PC-3 (cell line): Measurements from ENCODE around the gene PRELID1. TPM values are rescaled to one million over a fixed set of nuclear protein-coding genes. Genes with fewer than 3 reads are reported as not detected.

Source experiments
- ATAC-seq: fragments of 200-7000 bp; cut with Tn5 transposase; 2 replicates; pipeline ENCODE4 v1.9.1; 2020; ENCODE audit warnings: mild to moderate bottlenecking, moderate library complexity
- BruUV-seq: library from RNA; stranded (reverse); fragments of 400-500 nt; replicated peaks from 2 replicates; lab custom pipeline; 2021; lab: Mats Ljungman, UMichigan
- CTCF ChIA-PET: fragments of 300-600 bp; sonication (Branson Sonifier 250); formaldehyde crosslinking; loops from one replicate; lab custom pipeline; 2022; ENCODE audit warnings: antibody characterized with exemption; lab: Charles Lee
- POLR2A ChIA-PET: fragments of 300-600 bp; sonication (Branson Sonifier 250); formaldehyde crosslinking; loops from one replicate; lab custom pipeline; 2022; ENCODE audit warnings: antibody characterized with exemption; ENCODE audit not compliant: unreplicated experiment; lab: Charles Lee
- DNase-seq: peaks from one replicate; pipeline ENCODE4 v3.0.0-alpha.2; 2015
- H2AFZ ChIP-seq: fragments of 300-600 bp; sonication (generic); 2 replicates; pipeline ENCODE4 v1.6.0; 2016; ENCODE audit warnings: antibody characterized with exemption, low read length
- H3F3A ChIP-seq: fragments of 300-600 bp; sonication (generic); one replicate; pipeline ENCODE4 v1.6.0; 2017; ENCODE audit warnings: antibody characterized with exemption, low read length, control low read depth, mild to moderate bottlenecking; ENCODE audit not compliant: unreplicated experiment
- H3K27ac ChIP-seq: fragments of 300-600 bp; sonication (generic); 2 replicates; pipeline ENCODE4 v1.5.1; 2016; ENCODE audit warnings: mild to moderate bottlenecking, low read length
- H3K27me3 ChIP-seq: fragments of 300-600 bp; sonication (generic); 2 replicates; pipeline ENCODE4 v1.6.1; 2016; ENCODE audit warnings: low read length, mixed read lengths
- H3K36me3 ChIP-seq: fragments of 300-600 bp; sonication (generic); 2 replicates; pipeline ENCODE4 v1.6.1; 2016; ENCODE audit warnings: low read depth, mixed run types, low read length, mixed read lengths
- H3K4me1 ChIP-seq: fragments of 300-600 bp; sonication (generic); 2 replicates; pipeline ENCODE4 v1.5.1; 2016; ENCODE audit warnings: low read length; ENCODE audit not compliant: insufficient read depth
- H3K4me2 ChIP-seq: fragments of 300-600 bp; sonication (generic); 2 replicates; pipeline ENCODE4 v1.6.0; 2016; ENCODE audit warnings: low read length
- H3K4me3 ChIP-seq: fragments of 300-600 bp; sonication (generic); 2 replicates; pipeline ENCODE4 v1.5.1; 2016; ENCODE audit warnings: mild to moderate bottlenecking, low read length, mixed read lengths
- H3K79me2 ChIP-seq: fragments of 300-600 bp; sonication (generic); 2 replicates; pipeline ENCODE4 v1.6.1; 2017; ENCODE audit warnings: low read length, mixed read lengths
- H3K9ac ChIP-seq: fragments of 300-600 bp; sonication (generic); 2 replicates; pipeline ENCODE4 v1.6.0; 2016; ENCODE audit warnings: mild to moderate bottlenecking, low read length
- H3K9me2 ChIP-seq: fragments of 300-600 bp; sonication (generic); replicated peaks from 2 replicates; pipeline ENCODE4 v1.6.1; 2016; ENCODE audit warnings: mixed run types, low read length, mixed read lengths
- H3K9me3 ChIP-seq: fragments of 300-600 bp; sonication (generic); 2 replicates; pipeline ENCODE4 v1.6.1; 2016; ENCODE audit warnings: low read length, mixed read lengths
- H4K20me1 ChIP-seq: fragments of 300-600 bp; sonication (generic); 2 replicates; pipeline ENCODE4 v1.6.1; 2016; ENCODE audit warnings: low read length, mixed read lengths
- EZH2 ChIP-seq: fragments of 300-600 bp; sonication (generic); IDR thresholded peaks from one replicate; pipeline ENCODE4 v1.6.1; 2017; ENCODE audit warnings: antibody characterized with exemption, mild to moderate bottlenecking, low read length; ENCODE audit not compliant: unreplicated experiment
- EZH2phosphoT487 ChIP-seq: fragments of 300-600 bp; sonication (generic); IDR thresholded peaks from 2 replicates; pipeline ENCODE4 v1.6.1; 2018; ENCODE audit warnings: mild to moderate bottlenecking, antibody characterized with exemption, low read length, borderline replicate concordance
- intact Hi-C: fragments of 100-400 bp; cut with micrococcal nuclease; formaldehyde crosslinking; loops from 2 replicates; pipeline ENCODE4 v1.9.0; 2023
- total RNA-seq: library from RNA; depleted of rRNA; stranded (reverse); fragments of >200 nt; gene quantifications from 2 replicates; pipeline ENCODE4 v1.2.3, GENCODE V29; 2014
- TF ChIP-seq, protein P1 (sequence below): fragments of 300-600 bp; sonication (generic); conservative IDR thresholded peaks from 2 replicates; pipeline ENCODE4 v1.5.1; 2017; ENCODE audit warnings: antibody characterized with exemption, low read depth, mild to moderate bottlenecking, low read length

The PRELID1 gene
- total RNA-seq, 1 experiment from 2014 or later: 505 TPM

DNA sequence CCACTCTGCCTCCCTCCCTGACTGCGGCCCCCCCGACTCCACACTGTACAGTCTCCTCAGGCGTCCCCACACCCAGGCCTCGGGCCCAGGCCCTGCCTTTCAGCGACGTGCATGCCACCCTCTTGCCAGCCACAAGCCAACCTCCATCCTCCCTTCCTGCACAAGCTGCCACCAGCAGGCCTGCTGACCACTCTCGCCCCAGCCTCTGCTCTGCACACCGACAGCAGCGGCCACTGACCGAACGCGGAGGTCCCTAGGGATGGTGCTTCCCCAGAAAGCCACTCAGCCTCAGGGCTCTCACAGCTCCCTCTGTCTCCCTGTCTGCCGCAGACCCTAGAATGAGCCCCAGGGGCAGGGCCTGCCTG, 29.3 kb downstream of the PRELID1 start:
- TF ChIP-seq EZH2 (no peak), EZH2phosphoT487 (no peak)
- TF ChIP-seq, protein P1, sequence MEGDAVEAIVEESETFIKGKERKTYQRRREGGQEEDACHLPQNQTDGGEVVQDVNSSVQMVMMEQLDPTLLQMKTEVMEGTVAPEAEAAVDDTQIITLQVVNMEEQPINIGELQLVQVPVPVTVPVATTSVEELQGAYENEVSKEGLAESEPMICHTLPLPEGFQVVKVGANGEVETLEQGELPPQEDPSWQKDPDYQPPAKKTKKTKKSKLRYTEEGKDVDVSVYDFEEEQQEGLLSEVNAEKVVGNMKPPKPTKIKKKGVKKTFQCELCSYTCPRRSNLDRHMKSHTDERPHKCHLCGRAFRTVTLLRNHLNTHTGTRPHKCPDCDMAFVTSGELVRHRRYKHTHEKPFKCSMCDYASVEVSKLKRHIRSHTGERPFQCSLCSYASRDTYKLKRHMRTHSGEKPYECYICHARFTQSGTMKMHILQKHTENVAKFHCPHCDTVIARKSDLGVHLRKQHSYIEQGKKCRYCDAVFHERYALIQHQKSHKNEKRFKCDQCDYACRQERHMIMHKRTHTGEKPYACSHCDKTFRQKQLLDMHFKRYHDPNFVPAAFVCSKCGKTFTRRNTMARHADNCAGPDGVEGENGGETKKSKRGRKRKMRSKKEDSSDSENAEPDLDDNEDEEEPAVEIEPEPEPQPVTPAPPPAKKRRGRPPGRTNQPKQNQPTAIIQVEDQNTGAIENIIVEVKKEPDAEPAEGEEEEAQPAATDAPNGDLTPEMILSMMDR: no peak
- intact Hi-C loops: no loop called here

GRCh38 chr5:177333420-177334154, 30.0 kb downstream of the PRELID1 start:
- no TSS peak for BruUV-seq
- ChIA-PET POLR2A (no interaction called here), CTCF (no interaction called here)
- no peaks in the 10 kb centered on the region for H4K20me1 ChIP-seq
- peaks cover 16% of the 10 kb centered on the region; the same call in 1 of the 2 replicates for H3K36me3 ChIP-seq
- no peak overlapping the region for H3K27ac ChIP-seq
- DNase-seq (no peak), ATAC-seq (no peak)
- no peak overlapping the region for H2AFZ ChIP-seq
- H3K27me3 ChIP-seq: no peaks in the 10 kb centered on the region
- H3K4me1 ChIP-seq: no peaks in the 10 kb centered on the region
- no peaks in the 10 kb centered on the region for H3K9me3 ChIP-seq
- H3K9me2 ChIP-seq: no peaks in the 10 kb centered on the region
- H3K79me2 ChIP-seq: no peaks in the 10 kb centered on the region
- no peak overlapping the region for H3K9ac ChIP-seq
- H3K4me2 ChIP-seq: no peak overlapping the region
- no peak for TF ChIP-seq EZH2
- TF ChIP-seq, protein P1: no peak
- TF ChIP-seq EZH2phosphoT487: no peak
- no peaks in the 10 kb centered on the region for H3F3A ChIP-seq
- H3K4me3 ChIP-seq: no peak overlapping the region
- intact Hi-C loops: no loop called here

More for the DNA sequence above, 29.3 kb downstream of the PRELID1 start:
- Histone ChIP-seq H3K4me1 (peaks cover 5% of the 10 kb centered on the region), H3K9ac (no peak overlapping the region), H3K9me2 (no peaks in the 10 kb centered on the region), H3K36me3 (peaks cover 16% of the 10 kb centered on the region; the same call in 1 of the 2 replicates), H2AFZ (no peak overlapping the region), H3K4me2 (no peak overlapping the region), H3K9me3 (no peaks in the 10 kb centered on the region), H3F3A (no peaks in the 10 kb centered on the region), H3K79me2 (no peaks in the 10 kb centered on the region), H4K20me1 (no peaks in the 10 kb centered on the region), H3K27ac (no peak overlapping the region), H3K4me3 (no peak overlapping the region), H3K27me3 (no peaks in the 10 kb centered on the region)
- BruUV-seq: no TSS peak
- DNase-seq (no peak), ATAC-seq (no peak)
- CTCF ChIA-PET: no interaction called here
- POLR2A ChIA-PET: no interaction called here

DNA sequence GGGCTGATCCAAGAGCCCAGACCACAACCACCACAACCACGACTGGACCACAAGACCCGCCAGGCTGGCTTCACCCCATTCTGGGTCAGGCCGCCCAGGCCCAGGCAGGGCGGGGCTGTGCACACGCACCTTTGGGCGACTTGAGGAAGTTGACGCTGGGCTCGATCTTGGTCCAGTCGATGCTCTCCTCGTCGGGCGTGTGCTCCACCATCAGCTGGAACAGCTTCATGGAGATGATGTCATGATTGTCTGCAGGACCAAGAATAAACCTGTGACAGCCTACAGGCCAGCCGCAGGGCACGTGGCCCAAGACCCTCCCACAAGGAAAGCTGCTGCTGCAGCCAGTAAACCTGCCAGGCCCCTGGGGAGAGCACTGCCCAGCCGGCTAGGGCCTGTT, 30.6 kb downstream of the PRELID1 start:
- H4K20me1 ChIP-seq: no peaks in the 10 kb centered on the region
- no peaks in the 10 kb centered on the region for H3F3A ChIP-seq
- H2AFZ ChIP-seq: no peak overlapping the region
- ATAC-seq: no peak
- peaks cover 16% of the 10 kb centered on the region; the same call in 1 of the 2 replicates for H3K36me3 ChIP-seq
- no peak overlapping the region for H3K4me3 ChIP-seq
- no peak for DNase-seq
- no peak overlapping the region for H3K9ac ChIP-seq
- H3K4me1 ChIP-seq: no peaks in the 10 kb centered on the region
- no peaks in the 10 kb centered on the region for H3K27me3 ChIP-seq
- no peaks in the 10 kb centered on the region for H3K9me2 ChIP-seq
- no peaks in the 10 kb centered on the region for H3K9me3 ChIP-seq
- H3K4me2 ChIP-seq: no peak overlapping the region
- no peak overlapping the region for H3K27ac ChIP-seq
- intact Hi-C loops: no loop called here
- no TSS peak for BruUV-seq
- H3K79me2 ChIP-seq: peaks cover 5% of the 10 kb centered on the region
- TF ChIP-seq EZH2 (no peak), EZH2phosphoT487 (no peak)
- TF ChIP-seq, protein P1: no peak
- POLR2A ChIA-PET: no interaction called here
- CTCF ChIA-PET: no interaction called here
